ENCODE results near the gene CELSR2.

CELSR2 gene

DNA sequence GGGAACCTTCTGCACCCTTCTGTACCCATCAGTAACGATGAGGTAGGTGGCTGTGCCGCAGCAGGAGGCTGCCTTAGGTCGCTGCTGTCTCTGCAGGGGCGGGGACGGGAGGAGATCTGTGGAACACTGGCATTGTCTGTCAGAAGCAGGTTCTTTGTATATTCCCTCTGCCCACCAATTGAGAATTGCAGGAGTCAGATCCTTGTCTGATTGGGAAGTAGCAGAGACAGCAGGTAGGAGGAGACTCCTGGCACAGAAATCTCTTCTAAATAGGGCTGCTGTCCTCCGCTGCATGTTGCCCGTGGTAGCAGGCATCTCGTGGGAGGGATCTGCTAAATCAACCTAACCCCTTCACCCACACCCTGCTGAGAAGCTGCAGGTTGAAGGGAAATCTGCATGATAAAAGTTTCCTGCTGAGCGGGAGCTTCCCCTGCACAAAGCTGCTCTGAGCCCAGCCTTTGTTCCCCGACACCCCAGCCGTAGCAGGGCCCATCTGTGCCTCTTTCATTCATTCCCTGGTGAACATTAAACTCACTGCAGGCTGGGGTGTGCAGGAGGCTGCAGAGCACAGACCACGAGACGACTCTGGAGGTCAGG lies 19.7 kb upstream of the CELSR2 start:
- no peak for DNase-seq

DNA sequence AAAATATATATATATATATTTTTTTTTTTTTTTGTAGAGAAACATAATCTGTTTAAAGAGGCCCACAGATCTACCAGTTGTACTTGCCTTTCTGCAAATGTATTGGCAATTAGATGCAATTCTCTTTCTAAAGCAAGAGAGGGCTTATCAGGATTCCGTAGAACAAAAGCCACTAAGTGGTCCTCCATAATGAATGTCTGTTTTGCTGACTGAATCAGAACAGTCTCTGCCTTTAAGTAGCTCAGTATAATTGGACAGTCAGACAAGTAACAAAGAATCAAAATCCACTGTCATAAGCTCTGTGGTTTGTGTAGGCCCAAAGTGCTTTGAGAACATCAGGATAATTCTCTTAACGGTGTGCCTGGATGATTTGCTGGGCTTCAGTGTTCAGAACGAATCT lies 18.3 kb upstream of the CELSR2 start:
- DNase-seq = no peak

DNA sequence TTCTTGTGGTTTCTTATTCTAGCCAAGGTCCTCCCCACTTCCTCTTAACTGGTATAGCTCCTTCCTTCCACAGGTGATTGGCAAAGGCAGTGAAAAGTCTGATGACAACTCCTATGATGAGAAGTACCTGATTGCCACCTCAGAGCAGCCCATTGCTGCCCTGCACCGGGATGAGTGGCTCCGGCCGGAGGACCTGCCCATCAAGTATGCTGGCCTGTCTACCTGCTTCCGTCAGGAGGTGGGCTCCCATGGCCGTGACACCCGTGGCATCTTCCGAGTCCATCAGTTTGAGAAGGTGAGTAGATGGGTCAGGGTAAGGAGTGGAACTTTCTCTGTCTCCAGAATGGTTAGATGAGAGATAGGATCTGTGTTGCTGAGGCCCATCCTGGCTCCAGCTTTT lies 14.2 kb upstream of the CELSR2 start:
- DNase-seq = no peak

DNA sequence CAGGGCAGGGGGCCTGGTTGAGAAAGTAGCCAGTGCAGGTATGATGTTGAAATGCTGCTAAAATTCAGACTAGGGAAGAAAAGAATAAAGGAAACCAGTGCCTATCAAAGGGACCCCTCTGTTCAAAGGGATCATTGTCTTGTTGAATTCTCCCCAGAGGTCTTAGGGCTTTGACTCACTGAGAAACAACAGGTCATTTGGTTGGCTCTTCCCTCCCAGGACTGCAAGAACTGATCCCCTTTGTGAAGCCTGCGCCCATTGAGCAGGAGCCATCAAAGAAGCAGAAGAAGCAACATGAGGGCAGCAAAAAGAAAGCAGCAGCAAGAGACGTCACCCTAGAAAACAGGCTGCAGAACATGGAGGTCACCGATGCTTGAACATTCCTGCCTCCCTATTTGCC lies 11.8 kb upstream of the CELSR2 start:
- DNase-seq = no peak

DNA sequence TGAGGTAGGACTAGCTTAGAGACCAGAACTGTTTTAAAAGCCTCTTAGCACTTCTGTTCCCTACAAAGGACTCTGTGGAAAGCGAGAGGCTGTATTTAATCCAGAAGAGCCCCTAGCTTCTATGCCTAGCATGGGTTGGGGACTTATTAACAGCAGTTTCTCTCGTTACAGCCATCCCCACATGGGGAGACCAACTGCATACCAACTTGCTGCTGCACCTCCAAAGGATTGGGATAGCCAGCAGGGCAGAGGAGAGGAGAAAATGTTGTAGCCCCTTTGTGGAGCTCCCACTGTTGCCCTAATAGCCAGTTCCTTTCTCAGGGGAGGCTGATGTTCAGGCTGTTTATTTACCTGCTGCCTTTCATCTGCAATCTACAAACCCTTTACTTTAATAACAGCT lies 11.0 kb upstream of the CELSR2 start:
- DNase-seq = no peak

DNA sequence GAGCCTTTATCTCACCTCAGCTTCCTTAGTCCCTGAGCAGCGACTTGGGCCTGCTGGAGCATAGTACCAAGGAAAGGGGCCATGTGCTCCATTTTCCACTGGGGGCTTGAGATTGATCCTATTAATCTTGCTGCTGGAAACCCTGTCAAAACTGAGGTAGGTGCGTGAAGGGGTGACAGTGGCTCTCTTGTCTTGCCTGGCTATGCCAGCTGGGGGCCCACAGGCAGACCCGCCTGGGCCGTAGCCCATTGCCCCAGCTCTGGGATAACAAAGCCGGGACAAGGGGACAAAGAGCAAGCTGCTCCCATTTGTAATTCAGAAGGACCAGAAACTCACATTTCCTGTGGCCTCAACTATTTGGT lies 10.3 kb upstream of the CELSR2 start:
- no peak for DNase-seq

DNA sequence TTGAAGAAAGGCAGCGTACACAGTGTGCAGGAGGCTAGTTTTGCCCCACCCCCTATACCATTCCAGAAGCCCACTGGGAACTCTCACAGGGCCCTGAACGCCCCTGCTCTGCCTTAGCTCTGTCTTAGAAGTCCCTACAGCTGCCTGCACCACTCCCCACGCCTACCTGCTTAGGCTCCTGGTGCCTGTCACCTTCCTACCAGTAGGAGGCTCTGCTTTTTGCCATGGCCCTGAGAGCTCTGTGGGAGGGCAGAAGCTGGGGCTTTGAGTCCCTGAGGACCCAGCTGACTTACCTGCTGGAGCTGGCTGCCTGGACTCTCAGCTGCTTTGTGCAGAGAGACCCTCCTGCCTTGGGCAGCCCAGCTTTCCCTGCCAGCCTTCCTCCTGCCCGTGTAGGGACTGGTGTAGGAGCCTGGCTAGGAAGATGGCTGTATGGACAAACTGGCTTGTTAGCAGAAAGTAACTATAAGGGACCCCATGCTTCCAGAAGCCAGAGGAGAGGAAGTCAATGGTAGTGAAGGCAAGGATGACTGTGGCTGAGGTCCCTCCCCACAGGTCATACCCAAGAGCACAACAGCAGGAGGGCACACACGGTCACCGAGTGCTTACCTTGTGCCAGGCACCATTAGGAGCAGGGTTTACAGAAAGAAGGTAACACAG lies 9.8 kb upstream of the CELSR2 start:
- peak; percentile 6 to 26 for DNase-seq

GRCh38 chr1:109240158-109241152 lies 8.9 kb upstream of the CELSR2 start:
- DNase-seq = no peak

DNA sequence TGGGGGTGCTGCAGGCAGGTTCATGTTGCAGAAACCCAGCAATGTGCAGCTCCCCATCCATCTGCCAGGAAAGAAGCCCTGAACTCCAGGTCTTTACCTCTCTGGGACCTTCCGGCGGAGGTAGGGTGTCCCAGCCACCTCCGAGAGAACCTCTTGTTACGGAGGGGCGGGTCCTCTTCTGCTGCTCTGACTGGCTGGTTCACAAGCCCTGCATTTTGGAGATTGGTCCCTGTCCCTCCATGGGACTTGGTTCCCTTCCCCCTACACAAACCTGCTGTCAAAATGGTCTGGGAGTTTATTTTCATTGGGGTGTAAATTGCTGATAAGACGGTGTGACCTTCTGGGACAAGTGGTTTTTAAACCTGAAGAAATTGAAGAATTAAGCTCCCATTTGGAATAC lies 8.0 kb upstream of the CELSR2 start:
- no peak for DNase-seq

DNA sequence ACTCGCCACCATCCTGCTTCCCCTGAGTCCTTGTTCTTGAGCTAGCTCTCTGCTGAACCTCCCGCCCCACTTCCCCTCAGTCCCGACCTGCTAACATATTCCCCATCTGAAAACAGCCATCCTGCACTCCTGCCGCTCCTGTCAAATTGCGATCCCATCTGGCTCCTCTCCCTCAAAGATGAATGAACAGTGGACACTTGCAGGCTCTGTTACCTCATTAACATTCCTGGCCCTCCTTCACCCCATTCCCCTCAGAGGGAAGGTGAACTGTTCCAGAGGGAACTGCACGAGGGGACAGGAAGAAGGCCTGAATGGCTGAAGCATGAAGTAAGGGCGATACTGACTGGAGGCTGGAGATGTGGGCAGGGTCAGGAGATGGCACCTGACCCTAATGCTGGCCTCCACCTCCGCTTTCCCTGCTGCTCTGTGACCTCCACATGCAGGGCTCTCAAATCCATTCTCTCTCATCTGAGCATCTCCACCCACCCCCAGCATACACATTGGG lies 7.4 kb upstream of the CELSR2 start:
- DNase-seq = no peak

DNA sequence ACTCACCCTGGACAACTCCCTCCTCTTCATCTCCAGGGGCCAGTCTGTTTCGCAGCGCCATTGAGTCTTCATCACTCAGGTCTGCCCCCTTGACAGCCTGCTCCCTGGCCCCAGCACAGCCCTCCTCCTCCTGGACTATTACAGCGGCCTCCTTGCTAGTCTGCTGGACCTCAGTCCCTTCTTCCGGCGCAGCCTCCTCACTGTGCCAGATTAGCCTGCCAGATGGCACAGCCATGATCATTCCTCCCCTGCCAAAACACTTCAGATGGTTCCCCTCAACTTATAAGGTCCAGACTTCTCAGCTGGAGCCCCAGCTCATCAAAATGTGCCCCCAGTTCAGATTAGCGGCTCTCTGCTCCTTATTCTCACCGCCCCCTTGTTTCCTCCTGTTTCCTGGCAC lies 7.0 kb upstream of the CELSR2 start:
- DNase-seq = no peak

- no peak for DNase-seq
Measured at GRCh38 chr1:109243221-109243620, 6.1 kb upstream of the CELSR2 start.

GRCh38 chr1:109243860-109244552 lies 5.3 kb upstream of the CELSR2 start:
- no peak for DNase-seq

DNA sequence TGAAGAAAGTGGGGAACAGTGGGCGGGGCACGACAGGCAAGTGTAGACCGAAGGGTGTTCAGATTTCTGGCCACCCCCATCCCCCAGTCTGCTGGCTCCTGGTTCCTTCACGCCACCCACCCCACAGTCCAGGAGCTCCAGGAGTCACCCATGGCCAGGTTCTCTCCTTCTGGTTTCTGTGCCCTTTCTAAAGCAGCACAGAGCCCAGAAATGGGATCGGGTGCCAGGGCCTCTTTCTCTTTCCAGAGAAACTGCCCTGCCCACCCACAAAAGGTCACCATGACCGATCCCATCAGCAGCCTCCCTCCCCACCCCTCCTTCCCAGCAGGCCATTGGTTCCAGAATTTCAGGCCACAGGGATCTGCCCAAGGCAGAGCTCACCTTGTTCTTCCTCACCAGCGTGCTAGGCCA lies 3.2 kb upstream of the CELSR2 start:
- DNase-seq = no peak

DNA sequence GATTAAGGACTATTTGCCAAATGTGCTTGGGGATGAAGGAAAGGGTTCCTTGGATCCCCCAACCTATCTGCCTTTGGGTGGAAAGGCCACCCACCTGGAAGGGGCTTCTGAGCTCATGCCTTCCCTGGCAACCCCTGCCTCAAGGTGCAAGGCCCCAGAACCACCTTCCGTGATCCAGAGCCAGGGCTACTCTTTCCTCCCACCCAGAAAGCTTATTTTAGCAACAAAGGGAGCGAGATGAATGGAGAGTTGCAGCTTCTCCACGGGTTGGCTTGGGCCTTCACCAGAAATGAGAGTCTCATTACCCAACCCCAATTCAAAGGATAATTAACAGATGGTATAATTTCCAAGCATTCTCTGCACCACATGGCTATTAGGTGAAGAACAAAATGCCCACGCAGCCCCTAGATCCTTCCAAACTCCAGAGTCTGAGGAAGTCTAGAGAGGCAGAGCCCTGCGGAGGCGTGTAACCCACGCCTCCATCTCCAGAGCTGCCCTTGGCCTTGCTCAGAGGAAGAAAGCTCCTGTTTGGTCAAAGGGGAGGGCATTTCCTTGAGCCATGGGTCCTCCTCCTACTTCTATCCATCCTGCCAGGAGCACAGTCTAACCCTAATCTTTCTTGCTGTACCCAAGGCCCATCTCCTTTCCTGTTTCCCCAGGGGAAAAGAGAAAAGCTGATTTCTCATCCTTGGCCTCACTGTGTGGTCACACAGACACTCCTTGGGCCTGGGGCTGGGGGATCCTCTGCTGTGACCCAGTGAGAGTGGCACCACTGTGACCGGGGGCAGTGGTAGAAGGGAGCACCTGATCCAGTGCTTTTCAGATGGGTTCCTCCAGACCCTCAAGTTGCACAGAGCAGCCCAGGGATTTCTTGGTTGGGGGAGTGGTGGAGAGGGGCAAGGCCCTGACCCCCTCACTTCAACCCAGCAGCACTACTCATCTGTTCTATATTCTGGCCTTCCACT lies 1.7 kb upstream of the CELSR2 start:
- no peak for DNase-seq

DNA sequence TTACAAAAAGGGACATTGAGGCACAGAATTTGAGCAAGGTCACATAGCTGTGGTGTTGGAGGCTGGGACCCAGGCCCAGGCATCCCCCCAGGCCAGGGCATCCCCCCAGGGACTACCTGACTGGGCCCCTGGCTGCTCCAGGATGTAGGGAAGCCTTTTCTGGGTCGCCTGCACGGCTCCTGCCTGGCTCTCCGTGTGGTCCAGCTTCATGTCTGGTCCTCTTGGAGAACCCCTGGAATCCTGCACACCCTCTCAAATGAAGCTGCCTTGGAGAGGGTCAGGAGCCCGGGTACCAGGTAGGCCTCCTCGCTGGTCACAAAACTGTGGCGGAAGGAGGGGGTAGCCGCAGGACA lies 919 bp upstream of the CELSR2 start:
- no peak for DNase-seq

DNA sequence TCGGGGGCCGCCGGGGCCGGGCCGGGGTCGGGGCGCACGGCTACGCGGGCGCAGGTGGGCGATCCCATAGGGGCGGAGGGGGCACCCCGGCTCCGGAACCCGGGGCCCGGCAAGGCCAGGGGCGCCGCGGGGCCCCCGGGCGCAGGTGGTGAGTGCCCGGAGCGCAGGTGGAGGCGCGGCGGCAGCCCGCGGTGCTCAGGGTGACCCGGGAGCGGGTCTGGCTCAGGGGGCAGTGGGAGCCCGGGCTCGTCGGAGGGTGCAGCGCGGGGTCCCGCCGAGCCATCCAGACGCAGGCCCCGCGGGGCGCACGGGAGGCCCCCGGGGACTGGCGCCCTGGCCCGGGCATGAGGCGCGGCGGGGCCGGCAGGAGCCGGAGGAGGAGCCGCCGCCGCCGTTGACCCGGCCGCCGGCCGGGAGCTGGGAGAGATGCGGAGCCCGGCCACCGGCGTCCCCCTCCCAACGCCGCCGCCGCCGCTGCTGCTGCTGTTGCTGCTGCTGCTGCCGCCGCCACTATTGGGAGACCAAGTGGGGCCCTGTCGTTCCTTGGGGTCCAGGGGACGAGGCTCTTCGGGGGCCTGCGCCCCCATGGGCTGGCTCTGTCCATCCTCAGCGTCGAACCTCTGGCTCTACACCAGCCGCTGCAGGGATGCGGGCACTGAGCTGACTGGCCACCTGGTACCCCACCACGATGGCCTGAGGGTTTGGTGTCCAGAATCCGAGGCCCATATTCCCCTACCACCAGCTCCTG lies 489 bp downstream of the CELSR2 start:
- no peak for DNase-seq

DNA sequence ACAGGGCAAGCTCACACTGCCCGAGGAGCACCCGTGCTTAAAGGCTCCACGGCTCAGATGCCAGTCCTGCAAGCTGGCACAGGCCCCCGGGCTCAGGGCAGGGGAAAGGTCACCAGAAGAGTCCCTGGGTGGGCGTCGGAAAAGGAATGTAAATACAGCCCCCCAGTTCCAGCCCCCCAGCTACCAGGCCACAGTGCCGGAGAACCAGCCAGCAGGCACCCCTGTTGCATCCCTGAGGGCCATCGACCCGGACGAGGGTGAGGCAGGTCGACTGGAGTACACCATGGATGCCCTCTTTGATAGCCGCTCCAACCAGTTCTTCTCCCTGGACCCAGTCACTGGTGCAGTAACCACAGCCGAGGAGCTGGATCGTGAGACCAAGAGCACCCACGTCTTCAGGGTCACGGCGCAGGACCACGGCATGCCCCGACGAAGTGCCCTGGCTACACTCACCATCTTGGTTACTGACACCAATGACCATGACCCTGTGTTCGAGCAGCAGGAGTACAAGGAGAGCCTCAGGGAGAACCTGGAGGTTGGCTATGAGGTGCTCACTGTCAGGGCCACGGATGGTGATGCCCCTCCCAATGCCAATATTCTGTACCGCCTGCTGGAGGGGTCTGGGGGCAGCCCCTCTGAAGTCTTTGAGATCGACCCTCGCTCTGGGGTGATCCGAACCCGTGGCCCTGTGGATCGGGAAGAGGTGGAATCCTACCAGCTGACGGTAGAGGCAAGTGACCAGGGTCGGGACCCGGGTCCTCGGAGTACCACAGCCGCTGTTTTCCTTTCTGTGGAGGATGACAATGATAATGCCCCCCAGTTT lies 1.3 kb downstream of the CELSR2 start:
- DNase-seq = no peak

DNA sequence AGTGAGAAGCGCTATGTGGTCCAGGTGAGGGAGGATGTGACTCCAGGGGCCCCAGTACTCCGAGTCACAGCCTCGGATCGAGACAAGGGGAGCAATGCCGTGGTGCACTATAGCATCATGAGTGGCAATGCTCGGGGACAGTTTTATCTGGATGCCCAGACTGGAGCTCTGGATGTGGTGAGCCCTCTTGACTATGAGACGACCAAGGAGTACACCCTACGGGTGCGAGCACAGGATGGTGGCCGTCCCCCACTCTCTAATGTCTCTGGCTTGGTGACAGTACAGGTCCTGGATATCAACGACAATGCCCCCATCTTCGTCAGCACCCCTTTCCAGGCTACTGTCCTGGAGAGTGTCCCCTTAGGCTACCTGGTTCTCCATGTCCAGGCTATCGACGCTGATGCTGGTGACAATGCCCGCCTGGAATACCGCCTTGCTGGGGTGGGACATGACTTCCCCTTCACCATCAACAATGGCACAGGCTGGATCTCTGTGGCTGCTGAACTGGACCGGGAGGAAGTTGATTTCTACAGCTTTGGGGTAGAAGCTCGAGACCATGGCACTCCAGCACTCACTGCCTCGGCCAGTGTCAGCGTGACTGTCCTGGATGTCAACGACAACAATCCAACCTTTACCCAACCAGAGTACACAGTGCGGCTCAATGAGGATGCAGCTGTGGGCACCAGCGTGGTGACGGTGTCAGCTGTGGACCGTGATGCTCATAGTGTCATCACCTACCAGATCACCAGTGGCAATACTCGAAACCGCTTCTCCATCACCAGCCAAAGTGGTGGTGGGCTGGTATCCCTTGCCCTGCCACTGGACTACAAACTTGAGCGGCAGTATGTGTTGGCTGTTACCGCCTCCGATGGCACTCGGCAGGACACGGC lies 2.2 kb downstream of the CELSR2 start:
- DNase-seq = no peak
